HG02870 (cell line): ENCODE data around the gene C1orf35.

Experiments
- ATAC-seq: cut with Tn5 transposase; IDR thresholded peaks from one replicate; pipeline ENCODE4 v1.9.1; 2021; ENCODE audit warnings: mild to moderate bottlenecking, moderate library complexity; ENCODE audit not compliant: unreplicated experiment

The C1orf35 gene

DNA sequence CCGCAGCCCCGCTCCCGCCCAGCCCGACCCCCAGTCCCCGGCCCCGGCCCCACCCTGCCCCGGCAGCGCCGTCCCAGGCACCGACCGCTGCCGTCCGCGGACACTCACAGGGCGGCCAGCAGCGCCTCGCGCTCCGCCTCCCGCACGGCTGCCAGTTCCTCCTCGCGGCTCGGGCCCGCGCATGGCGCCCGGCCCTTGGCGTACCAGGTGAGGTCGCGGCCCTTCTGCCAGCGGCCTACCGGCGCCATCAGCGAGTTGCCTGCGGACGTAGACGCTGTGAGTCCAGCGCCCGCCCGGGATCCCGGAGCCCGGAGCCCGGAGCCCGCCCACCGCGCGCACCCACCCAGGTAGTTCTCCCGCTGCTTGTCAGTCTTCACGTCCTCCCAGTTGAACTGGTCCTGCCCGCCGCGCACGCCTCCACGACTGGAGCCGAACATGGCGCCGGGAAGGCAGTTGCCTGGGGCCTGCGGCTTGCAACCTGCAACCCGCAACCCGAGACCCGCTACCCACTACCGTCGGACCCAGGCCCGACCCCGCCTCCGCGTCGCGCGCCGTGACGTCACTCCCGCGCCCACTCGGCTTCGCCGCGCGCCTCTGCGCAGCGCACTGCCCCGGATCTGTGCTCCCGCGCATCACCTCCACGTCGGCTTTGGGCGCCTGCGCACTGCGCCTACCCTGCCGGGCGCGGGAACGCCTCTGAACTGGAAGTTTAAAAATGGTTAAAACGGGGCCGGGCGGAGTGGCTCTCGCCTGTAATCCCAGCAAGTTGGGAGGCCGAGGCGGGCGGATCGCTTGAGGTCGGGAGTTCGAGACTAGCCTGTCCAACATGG, at the start of gene C1orf35:
TSS of gene C1orf35 (minus strand) at position 535 of the 830 bp plus-strand sequence. CDS start at position 437, 98 bp downstream.
- ATAC-seq = peak; percentile 65

DNA sequence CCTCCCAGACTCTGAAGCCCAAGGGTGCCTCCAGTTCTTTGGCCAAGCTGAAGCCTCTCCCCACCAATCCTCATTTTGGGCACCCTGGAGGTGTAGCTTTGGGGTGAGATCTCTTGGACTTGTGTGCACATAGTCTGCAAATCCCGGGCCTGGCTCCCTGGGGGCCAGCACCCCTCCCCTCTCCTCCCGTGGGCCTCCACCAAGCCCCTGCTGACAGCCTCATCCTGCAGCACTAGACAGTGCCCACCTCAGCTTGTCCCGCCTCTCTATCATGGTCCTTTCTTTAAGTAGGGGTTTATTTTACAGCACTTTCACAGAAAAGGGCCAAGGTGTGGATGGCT, 49.8 kb upstream of the C1orf35 start:
- no peak for ATAC-seq

DNA sequence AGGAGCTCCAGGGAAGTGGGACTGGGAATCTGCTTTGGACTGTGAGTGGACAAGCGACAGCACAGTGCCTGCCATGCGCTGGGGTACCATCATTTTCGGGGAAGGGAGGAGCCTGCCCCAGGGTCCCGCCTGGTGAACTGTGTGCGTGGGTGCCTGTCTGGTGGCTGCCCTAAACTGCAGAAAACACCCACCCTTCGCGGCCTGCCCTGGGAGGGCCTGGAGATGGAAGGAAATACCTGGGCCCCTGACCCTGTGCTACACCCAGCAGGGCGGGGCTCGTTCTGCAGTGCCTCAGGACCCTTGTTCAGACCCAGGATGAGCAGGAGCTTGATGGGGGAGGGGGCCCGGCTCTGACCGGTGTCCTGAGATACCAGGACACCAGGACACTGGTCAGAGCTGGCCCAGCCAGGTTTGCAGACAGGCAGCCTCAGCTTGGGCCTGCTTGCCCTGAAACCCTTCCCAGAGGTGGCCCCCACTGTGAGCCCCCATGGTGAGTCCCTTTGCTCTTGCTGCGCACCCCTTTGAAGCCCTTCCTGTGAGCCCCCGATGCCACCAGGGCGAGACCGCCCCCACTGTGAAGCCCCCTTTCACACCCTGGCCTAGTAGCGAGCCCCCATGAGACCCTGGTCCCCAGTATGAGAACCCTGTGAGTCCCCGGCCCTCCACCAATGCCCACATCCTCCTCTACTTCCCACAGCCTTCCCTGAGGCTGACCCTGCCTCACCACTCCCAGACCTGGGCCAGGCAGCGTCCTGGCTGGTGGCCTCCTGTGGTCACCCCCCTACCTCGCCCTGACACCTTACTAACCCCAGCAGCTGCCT, 49.2 kb upstream of the C1orf35 start:
- ATAC-seq = no peak

DNA sequence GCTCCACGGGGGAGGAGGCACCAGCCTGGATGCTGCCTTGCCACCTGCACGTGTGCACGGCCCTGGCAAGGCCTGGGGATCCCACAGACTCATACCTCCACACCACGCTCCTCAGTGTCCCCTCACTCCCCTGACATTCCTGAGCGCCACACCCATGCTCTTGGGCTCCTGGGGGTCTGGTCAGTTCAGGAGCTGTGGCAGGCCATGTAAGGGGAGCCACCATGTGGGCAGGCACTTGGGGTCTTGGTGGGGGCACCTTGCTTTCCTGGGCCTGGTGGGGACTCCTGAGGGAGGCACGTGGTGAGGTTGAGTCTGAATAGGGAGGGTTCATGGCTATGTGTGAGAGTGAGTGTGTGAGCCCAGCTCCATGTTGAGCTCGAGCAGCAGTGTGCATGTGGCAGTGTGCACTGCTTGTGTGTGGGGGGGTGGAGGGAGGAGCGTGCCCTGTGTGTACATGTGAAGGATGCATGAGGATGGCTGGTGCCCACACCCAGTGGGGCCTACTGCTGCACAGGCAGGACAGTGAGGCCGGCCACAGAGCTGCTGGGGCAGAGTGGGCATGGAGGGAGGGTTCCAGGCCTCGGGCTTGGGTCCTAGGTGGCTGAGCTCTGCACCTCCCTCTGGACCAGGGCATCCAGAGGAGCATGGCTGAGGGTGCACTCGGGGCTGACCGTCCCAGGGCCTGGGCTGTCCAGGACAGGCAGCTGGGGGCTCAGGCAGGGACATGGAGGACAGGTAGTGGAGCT, 48.2 kb upstream of the C1orf35 start:
- ATAC-seq = no peak

DNA sequence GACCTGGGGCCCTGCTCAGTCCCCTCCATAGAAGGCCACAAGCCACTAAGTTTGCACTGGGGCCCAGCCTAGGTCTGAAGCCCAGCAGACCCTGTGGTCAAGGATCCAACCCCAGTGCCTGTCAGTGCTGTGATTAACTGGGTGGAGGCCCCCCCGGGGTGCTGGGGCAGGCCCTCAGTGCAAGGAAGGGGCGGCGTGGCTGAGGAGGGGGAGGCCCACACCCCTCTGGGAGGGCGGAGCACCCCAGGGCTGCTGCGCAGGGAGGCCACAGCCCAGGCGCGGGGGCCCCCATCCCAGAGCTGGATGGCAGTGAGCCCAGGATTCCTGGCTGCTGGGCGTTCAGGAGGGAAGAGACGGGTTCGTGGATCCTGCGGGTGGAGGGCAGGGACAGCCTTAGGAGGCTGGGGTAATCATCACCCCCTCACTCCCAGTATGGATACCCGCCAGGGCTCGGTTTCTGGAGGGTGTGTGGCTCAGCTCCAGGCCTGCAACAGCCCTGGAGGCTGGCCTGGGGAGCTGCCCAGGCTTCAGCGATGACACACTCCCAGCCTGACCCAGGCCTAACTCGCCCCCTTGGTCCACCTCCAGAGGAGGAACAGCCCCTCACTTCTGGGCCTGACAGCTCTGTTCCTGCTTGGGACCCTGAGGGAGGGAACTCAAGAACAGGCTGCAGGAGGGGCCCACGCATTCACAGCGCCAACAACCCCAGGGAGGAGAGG, 47.5 kb upstream of the C1orf35 start:
- ATAC-seq = no peak

DNA sequence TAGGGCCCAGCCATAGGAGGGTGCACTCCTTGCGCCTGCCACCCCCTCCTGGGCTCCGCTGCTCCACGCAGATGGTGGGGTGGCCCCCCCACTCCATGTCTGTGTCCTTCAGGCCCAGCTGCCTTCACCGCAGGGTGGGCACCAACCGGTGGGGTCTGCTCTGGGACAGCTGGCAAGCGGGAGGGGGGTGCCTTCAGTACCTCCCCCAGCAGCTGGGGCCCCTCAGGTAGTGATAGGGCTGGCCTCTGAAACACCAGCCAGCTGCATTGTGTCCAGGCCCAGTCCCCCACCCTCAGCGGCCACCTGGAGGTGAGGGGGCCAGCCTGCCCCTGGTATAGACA, 47.0 kb upstream of the C1orf35 start:
- no peak for ATAC-seq

DNA sequence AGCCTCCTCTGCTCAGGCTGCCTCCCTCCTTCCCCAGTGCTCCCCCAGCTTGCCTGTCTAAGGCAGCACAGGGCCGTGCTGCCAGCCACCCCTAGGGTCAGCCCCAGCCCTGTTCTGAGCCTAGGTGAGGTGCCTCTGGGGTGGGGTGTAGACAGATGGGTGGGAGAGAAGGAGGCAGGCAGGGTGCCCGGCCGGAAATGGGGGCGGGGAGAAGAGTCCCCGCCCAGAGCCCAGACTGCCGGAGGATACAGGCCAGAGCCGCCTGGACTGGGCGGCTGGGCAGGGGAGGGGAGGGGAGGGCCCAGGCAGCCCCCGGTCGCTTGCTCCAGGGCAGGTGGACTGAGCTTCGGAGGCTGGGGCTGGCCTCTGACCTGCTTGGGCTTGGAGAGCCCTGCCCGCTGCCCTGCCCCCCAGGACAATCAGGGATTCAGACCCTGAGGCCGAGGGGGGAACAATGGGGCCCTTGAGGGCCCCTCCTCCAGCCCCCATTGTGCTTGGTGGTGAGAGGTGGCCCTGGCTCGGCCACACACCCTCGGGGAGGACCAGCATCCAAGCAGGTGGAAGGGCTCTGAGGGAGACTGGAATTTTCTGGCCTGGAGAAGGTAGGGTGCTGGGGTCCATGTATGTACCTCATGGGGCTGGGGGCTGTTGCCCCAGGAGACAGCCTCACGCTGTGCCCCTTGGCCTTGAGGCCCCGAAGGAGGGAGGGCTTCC, 46.4 kb upstream of the C1orf35 start, which contains the start of gene GJC2:
TSS of gene GJC2 (plus strand) at position 525 of the 714 bp plus-strand sequence. CDS start 7,829 bp downstream, outside the sequence.
- no peak for ATAC-seq

DNA sequence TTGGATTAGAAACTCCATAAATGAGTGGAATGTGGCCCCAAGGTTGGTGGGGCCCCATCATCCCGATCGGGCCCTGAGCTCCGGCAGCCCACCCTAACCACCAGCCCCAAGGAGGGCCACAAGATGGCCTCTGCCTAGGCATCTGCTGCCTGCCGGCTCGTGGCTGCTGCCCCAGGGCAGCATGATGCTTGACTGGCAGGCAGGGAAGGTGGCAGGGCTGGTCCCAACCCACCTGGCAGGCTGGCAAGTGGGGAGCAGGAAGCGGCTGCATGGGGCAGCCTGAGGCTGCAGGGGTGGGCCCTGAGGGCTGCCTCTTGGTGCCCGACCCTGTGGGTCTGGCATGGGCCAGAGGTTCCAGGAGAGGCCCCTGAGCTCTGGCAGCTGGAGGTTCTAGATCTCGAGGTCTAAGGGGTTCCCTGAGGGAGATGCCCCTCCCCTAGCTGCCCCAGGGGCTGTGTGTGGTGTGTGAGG, 45.8 kb upstream of the C1orf35 start:
- no peak for ATAC-seq

DNA sequence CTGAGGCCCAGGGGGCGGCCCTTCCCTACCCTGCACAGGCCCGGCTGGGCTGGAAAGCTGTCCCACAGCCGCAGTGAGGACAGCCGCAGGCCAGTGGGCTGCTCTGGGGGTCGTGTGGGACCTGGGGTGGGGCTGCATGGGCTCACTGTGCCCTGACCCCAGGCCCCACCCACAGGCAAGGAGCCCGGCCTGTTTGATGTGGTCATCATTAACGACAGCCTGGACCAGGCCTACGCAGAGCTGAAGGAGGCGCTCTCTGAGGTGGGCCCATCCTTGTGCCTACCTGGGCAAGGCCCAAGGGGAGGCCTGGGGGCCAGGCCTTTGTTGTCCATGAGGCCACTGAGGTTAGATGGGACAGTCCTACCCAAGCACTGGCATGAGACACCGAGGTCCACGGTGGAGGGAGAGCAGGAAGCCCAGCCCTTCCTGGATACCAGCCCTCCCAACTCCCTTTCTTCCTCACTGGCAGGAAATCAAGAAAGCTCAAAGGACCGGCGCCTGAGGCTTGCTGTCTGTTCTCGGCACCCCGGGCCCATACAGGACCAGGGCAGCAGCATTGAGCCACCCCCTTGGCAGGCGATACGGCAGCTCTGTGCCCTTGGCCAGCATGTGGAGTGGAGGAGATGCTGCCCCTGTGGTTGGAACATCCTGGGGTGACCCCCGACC, 45.2 kb upstream of the C1orf35 start:
- no peak for ATAC-seq

DNA sequence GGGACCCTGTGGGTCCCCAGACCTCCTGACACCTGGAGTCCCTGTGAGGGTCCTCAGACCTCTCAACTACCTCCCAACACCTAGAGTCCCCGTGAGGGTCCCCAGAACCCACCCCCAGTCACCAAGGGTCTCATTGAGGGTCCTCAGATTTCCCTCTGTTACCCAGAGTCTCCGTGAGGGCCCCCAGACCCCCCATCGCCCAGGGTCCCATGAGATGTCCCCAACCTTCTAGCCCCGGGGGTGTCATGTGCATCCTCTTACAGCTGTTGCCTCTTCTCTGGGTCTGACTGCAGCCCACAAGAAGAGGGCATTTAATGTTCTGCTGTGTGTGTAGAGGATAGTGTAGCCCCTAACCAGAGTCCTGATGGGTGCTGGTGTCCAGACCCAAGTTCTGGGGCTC, 44.6 kb upstream of the C1orf35 start:
- ATAC-seq = no peak

DNA sequence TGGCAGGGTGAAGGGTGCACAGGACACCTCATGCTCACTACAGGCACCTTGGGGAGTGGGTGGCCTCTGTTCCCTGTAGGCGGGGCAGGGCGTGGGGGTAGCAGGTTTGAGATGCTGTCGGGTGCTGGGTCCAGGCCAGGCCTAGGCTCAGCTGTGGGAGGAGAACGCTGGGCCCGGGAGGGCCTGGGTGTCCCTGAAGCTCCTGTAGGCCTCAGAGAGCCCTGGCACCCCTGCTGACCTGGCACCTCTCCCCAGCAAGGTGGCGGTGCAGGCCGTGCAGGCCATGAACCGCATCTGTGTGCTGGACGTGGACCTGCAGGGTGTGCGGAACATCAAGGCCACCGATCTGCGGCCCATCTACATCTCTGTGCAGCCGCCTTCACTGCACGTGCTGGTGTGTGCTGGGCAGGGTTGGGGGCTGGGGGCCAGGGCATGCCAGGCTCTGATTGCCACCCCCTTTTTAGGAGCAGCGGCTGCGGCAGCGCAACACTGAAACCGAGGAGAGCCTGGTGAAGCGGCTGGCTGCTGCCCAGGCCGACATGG, 44.1 kb upstream of the C1orf35 start:
- no peak for ATAC-seq

DNA sequence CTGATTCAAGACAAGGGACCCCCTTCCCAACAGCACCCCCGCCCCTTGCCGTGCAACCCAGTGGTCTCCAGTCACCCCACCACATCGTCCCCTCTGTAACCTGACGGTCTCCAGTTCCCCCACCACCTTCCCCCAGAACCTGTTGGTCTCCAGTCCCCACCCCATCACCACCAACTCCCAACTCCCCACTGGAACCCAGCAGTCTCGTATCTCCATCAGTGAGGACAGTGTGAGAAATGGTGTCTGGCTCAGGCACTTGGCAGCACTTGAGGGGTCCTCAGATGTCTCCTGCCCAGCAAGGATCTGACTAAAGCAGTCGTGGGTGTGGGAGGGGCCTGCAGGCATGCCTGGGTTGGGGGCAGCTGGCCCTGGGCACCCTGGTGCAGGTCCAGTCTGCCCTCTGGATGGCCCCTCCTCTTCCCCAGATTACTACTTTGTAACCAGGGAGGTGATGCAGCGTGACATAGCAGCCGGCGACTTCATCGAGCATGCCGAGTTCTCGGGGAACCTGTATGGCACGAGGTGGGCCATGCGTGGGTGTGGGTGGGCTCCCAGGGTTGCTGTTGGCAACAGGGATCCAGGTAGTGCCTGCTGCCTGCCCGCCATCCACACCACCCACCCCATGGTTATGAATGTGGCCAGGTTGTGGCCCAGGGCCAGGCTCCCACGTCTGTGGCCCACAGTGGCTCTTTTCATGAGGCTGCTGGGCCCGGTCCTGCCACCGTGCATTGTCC, 43.5 kb upstream of the C1orf35 start:
- ATAC-seq = no peak

DNA sequence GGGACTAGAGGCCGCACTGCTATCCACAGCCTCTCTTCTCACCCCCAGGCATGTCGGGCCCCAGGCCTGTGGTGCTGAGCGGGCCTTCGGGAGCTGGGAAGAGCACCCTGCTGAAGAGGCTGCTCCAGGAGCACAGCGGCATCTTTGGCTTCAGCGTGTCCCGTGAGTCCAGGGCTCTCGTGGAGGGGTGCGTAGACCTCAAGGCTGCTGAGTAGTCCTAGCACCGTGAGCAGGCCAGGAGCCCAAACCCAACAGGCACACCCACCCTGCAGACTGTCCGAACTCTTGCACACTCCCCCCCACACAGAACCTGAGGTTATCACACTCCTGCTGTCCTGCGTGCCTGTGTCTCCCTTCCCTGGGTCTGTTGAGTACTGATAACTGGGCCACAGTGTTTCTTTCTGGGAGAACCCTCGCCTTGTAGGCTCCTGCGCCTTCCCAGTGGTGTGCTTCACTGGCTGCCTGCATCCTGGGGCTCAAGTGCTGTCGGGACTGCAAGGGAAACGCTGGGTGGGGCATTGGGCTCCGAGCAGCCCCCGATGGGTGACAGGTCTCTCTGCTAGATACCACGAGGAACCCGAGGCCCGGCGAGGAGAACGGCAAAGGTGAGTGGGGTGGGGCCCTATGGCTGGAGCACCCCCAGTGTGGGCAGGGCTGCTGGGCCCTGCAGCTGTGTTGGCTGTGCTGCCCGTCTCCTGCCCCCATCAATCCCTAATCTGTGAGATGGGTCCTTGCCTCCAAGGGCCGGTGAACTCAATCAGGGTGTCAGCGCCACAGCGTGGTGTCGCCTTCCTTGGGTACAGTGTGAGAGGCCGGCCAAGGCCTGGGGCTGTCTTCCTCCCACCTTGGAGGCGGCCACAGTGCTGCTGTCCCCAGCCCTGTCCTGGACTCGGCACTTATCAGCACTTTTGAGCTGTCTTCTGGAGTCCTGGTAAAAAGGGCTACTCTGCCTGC, 42.6 kb upstream of the C1orf35 start:
- ATAC-seq = no peak

DNA sequence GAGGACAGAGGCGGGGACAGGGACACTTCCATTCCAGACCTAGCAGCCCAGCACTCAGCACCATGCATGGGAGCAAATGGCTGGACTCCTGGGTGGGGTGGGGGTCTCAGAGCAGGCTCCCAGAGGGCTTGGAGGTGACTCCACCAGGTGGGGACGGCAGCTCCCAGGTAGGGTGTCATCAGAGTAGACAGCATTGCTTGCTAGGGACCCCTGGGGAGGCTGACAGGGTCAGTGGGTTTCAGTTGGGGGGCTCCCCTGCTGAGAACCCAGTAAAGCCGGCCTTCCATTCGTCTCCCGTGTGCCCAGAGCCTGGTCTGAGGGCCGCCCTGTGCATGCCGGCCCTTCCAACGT, 41.8 kb upstream of the C1orf35 start:
- no peak for ATAC-seq

DNA sequence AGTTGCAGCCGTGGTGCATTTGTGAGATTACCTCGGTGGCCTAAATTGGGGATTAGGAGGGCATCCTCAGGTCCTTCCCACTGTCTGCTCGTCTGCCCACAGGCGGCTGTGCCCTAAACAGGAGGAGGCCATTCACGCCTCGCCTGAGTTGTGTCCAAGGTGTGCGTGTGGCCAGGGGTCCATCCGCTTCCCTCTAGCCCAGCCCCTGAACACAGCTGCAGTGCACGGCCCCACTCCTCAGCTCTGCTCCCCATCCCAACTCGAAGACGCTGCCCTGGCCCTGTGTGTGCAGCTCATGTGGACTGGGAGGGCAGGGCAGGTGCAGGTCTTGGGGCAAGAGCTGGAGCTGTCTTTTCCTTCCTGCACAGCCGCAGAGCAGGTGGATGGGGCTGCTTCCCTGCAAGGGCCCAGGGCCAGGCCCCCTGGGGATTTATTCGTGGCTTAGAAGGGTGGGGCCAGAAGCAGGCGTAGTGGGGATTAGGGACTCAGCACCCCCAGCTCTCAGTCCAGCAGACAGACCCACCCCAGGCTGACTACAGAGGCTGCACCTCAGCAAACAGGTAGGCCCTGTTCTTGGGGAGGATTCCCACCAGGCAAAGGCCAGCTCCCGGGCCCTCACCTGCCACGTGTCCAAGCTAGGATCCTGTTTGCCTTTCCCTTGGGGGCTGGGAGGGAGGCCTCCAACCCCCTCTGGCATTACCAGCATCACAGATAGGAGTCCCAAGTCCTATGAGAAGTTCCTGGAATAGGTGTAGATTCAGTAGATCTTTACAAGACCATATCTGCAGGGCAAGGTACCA, 41.3 kb upstream of the C1orf35 start:
- no peak for ATAC-seq

DNA sequence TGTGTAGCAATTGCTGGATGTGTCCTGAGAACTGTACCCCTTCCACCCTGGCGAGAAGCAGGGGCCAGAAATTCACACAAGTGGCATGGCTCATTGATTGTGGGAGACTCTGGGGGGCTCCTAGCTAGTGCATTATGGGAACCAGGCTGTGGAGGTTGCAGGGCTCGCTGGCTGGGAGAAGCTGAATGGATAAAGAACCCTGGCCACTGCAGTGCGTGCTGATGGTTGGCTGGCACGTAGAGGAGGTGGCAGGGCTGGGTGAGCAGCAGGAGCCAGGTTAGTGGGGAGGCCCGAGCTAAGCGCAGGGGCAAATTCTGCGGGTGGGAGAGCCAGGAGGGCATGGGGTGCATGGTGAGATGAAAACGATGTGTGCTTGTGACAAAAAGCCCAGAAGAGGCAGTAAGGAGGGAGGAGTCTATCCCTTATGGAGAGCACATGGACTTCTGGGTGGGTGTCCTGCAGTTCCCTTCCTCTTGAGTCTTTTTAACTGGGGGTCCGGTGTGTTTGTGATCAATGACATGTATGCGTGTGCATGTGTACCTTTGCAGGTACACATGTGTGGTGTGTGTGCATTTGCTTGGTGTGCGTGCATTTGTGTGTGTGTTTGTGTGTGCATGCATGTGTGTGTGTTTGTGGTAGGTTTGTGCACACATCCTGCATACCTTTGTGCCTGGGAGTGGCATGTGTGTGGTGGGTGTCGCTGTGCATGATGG, 40.5 kb upstream of the C1orf35 start:
- ATAC-seq = no peak
